ENCODE measurements around the gene AMELY.
"Not testable (repeated sequence)": the region's sequence is repeated elsewhere in the genome, so short reads cannot be mapped to it uniquely, and the experiment has no call there.

Gene AMELY

DNA sequence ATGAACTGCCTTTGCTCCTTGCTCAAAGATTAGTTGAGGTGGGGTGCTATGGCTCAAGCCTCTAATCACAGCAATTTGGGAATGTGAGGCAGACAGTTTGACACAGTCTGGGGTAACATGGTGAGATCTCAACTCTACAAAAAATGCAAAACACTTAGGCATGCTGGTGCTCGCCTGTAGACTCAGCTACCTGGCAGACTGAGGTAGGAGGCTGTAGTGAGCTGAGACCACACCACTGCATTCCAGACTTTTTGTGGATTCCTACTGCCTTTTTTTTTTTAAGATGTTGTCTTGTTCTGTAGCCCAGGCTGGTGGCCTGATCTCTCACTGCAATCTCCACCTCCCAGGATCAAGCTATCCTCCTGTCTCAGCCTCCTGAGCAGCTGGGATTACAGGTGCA lies 4.0 kb downstream of the AMELY start:
- H3K9me3 Mint-ChIP-seq = no peaks in the 10 kb centered on the region
- no peaks in the 10 kb centered on the region for H3K36me3 Mint-ChIP-seq
- H3K27ac Mint-ChIP-seq = no peak overlapping the region
- DNase-seq (no peak), ATAC-seq (replicated peaks) (no peak)
- no peak overlapping the region for H3K4me3 Mint-ChIP-seq
- peaks cover 0 to 19% of the 10 kb centered on the region in 2 donors for H3K27me3 Mint-ChIP-seq
- H3K4me1 Mint-ChIP-seq = no peaks in the 10 kb centered on the region

DNA sequence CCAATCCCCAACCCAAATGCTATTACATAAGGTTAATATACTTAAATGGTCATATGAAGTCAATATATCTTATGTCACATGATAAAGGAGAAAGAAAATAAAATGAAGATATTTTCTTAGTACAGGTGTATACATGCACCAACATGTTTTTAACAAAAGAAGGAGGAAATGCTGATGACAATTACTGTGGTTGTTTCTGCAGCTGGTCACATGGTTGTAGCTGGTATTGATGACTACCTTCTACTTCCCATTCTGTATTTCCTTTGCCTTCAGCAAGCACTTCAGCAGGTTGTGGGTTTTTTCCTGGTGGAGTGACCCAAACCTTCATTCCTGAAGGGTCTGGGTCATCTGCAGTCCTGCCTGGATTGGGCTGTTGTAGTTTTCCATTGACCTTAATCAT lies 9.4 kb downstream of the AMELY start:
- H3K27me3 Mint-ChIP-seq; H3K27ac Mint-ChIP-seq; ATAC-seq (replicated peaks); H3K4me1 Mint-ChIP-seq; H3K9me3 Mint-ChIP-seq; H3K4me3 Mint-ChIP-seq; DNase-seq; H3K36me3 Mint-ChIP-seq: not testable (repeated sequence)

DNA sequence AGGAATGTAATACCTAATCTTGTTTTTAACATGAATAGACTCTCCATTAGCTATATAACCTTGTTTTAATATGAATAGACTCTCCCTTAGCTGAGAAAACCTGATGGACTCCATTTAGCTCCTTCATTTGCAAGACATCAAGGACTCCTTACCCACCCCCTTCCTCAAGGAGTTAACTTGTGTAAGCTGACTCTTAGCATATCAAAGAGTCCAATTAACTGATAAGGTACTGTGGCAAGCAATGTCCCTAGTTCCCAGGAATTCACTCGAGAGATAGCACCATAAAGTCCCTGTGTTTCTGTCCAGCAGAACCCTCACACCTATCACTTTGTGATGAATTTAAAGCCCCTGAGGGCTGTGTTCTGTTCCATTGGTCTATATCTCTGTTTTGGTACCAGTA lies 16.3 kb downstream of the AMELY start:
- H3K4me1 Mint-ChIP-seq = no peaks in the 10 kb centered on the region
- H3K36me3 Mint-ChIP-seq = no peaks in the 10 kb centered on the region
- ATAC-seq (replicated peaks) (no peak), DNase-seq (no peak)
- H3K27me3 Mint-ChIP-seq = no peaks in the 10 kb centered on the region
- no peak overlapping the region for H3K27ac Mint-ChIP-seq
- H3K9me3 Mint-ChIP-seq = peaks cover 0 to 1% of the 10 kb centered on the region in 2 donors
- H3K4me3 Mint-ChIP-seq = no peak overlapping the region

DNA sequence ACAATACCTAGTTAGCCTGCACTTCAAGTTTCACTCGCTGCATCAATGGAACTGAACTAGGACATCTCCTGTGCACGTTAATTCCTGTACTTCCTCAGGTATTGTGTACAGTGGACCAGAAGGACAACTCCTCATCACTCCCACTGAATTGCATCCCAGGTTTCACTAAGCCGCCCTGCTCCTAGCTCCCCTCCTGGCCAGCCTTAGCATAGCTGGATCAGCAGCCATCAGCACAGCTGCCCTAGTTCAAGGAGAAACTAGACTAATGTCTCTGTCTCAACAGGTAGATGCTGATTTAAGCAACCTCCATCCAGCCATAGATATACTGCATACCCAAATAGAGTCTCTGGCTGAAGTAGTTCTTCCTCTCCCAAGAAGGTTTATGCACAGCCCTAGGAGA lies 17.1 kb downstream of the AMELY start:
- H3K4me1 Mint-ChIP-seq = no peaks in the 10 kb centered on the region
- H3K27ac Mint-ChIP-seq = no peak overlapping the region
- ATAC-seq (replicated peaks) = no peak
- no peak for DNase-seq
- H3K36me3 Mint-ChIP-seq = no peaks in the 10 kb centered on the region
- H3K9me3 Mint-ChIP-seq = peaks cover 0 to 1% of the 10 kb centered on the region in 2 donors
- H3K4me3 Mint-ChIP-seq = no peak overlapping the region
- no peaks in the 10 kb centered on the region for H3K27me3 Mint-ChIP-seq

DNA sequence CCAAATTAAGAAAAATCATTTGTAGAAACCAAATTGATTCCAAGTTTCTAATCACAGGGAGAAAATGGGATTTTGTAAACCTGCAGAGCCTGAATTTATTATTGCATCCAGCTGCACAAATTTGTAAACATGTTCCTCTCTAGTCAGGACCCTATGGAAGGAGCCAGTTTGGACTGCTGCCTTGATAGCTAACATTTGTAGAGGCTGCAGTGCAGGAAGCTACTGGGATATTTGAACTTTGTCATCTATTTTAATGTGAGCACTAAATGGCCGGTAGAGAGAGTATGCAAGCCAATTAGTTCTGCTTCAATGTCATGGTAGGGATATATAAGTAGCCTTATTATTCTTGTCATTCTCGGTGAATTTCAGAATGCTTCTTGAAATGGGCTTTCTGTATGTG lies 62.2 kb downstream of the AMELY start:
- no peaks in the 10 kb centered on the region for H3K36me3 Mint-ChIP-seq
- no peak overlapping the region for H3K4me3 Mint-ChIP-seq
- no peaks in the 10 kb centered on the region for H3K27me3 Mint-ChIP-seq
- no peak for ATAC-seq (replicated peaks)
- DNase-seq = no peak
- peaks cover 0 to 6% of the 10 kb centered on the region in 2 donors for H3K9me3 Mint-ChIP-seq
- H3K4me1 Mint-ChIP-seq = no peaks in the 10 kb centered on the region
- H3K27ac Mint-ChIP-seq = no peak overlapping the region

DNA sequence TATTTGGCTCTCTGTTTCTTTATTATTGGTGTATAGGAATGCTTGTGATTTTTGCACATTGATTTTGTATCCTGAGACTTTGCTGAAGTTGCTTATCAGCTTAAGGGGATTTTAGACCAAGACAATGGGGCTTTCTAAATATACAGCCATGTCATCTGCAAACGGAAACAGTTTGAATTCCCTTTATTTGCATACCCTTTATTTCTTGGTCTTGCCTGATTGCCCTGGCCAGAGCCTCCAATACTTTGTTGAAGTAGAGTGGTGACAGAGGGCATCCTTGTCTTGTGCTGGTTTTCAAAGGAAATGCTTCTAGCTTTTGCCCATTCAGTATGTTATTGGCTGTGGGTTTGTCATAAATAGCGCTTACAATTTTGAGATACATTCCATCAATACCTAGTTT lies 68.9 kb downstream of the AMELY start:
- not testable (repeated sequence) for H3K36me3 Mint-ChIP-seq; H3K27me3 Mint-ChIP-seq; DNase-seq; H3K27ac Mint-ChIP-seq; H3K9me3 Mint-ChIP-seq; H3K4me3 Mint-ChIP-seq; ATAC-seq (replicated peaks); H3K4me1 Mint-ChIP-seq

All from stimulated activated naive B cell treated with anti-CD40 and anti-IgM and Interleukin-4, amounts not matched to agents 10 μg/mL and 1 μg/mL and 100 μg/mL, for 72 hours (primary cell).